OCI-LY3 (cell line): Measurements from ENCODE around the gene CASP10.

ENCODE experiments used
- H2AFZ ChIP-seq: fragments of 200-600, 300-600 bp; shearing (Covaris generic); 2 replicates; pipeline ENCODE4 v1.6.0; 2014; ENCODE audit warnings: antibody characterized with exemption, low read depth, low read length
- H3K27ac ChIP-seq: fragments of 200-600, 300-600 bp; sonication (generic); 2 replicates; pipeline ENCODE4 v1.5.1; 2014; ENCODE audit warnings: mild to moderate bottlenecking, low read length, moderate library complexity, mixed read lengths
- H3K27me3 ChIP-seq: fragments of 200-600, 300-600 bp; sonication (generic); 2 replicates; pipeline ENCODE4 v1.6.1; 2014; ENCODE audit warnings: low read depth, low read length, mixed read lengths
- H3K36me3 ChIP-seq: fragments of 200-600, 300-600 bp; sonication (generic); replicated peaks from 2 replicates; pipeline ENCODE3; 2014; ENCODE audit warnings: low read depth, low read length, mixed read lengths
- H3K4me1 ChIP-seq: fragments of 300-600, 200-600 bp; sonication (generic); 2 replicates; pipeline ENCODE4 v1.6.1; 2014; ENCODE audit warnings: low read length, mixed read lengths
- H3K4me2 ChIP-seq: fragments of 200-600, 300-600 bp; sonication (generic); 2 replicates; pipeline ENCODE4 v1.6.1; 2014; ENCODE audit warnings: low read length, mixed read lengths
- H3K4me3 ChIP-seq: fragments of 300-600, 200-600 bp; sonication (generic); 2 replicates; pipeline ENCODE4 v1.5.1; 2014; ENCODE audit warnings: antibody characterized with exemption, mild to moderate bottlenecking, low read length, moderate library complexity
- H3K79me2 ChIP-seq: fragments of 300-600, 200-600 bp; shearing (Covaris generic); 2 replicates; pipeline ENCODE4 v1.6.1; 2014; ENCODE audit warnings: mild to moderate bottlenecking, low read length, mixed read lengths
- H3K9ac ChIP-seq: fragments of 300-600, 200-600 bp; shearing (Covaris generic); 2 replicates; pipeline ENCODE4 v1.6.0; 2014; ENCODE audit warnings: mild to moderate bottlenecking, low read length, moderate library complexity
- H3K9me3 ChIP-seq: fragments of 200-600, 300-600 bp; shearing (Covaris generic); 2 replicates; pipeline ENCODE4 v1.6.1; 2014; ENCODE audit warnings: low read length, mixed read lengths; ENCODE audit not compliant: insufficient read depth
- H4K20me1 ChIP-seq: fragments of 200-600, 300-600 bp; sonication (generic); 2 replicates; pipeline ENCODE4 v1.6.1; 2016; ENCODE audit warnings: low read length, mixed read lengths; ENCODE audit not compliant: insufficient read depth
- EZH2phosphoT487 ChIP-seq: fragments of 200-600 bp; shearing (Covaris generic); IDR thresholded peaks from 2 replicates; pipeline ENCODE4 v1.6.1; 2018; ENCODE audit warnings: antibody characterized with exemption, mixed run types, low read depth
- TF ChIP-seq, protein P1 (sequence below): fragments of 200-600, 300-600 bp; sonication (generic); IDR thresholded peaks from 2 replicates; pipeline ENCODE4 v1.5.1; 2014; ENCODE audit warnings: antibody characterized with exemption, low read length, low read depth

The CASP10 gene

DNA sequence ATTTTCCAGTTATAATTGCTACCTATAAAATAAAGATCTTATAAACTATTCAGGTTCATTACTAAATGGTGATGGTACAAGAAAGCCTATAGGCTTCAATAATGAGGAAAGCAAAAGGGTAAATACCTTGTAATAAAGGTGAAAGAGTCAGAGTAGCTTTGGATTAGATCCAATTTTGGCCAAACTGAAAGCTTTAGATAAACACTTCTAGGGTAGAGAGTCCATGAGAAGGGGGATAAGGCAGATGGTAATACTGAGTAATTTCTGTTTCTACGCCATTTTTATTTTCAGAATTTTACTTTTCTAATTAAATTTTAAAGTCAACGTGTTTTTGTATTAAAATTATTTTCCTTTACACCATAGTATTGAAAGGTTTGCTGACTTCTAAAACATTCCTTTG lies 86.8 kb downstream of the CASP10 start:
- Histone ChIP-seq H3K79me2 (peaks cover 37% of the 10 kb centered on the region), H3K4me2 (no peak overlapping the region), H4K20me1 (peaks cover 58% of the 10 kb centered on the region), H3K27ac (no peak overlapping the region), H3K9ac (no peak overlapping the region), H3K4me1 (no peaks in the 10 kb centered on the region), H3K9me3 (no peaks in the 10 kb centered on the region), H3K27me3 (no peaks in the 10 kb centered on the region), H3K36me3 (peaks cover 57% of the 10 kb centered on the region), H2AFZ (no peak overlapping the region), H3K4me3 (no peak overlapping the region)
- TF ChIP-seq, protein P1, sequence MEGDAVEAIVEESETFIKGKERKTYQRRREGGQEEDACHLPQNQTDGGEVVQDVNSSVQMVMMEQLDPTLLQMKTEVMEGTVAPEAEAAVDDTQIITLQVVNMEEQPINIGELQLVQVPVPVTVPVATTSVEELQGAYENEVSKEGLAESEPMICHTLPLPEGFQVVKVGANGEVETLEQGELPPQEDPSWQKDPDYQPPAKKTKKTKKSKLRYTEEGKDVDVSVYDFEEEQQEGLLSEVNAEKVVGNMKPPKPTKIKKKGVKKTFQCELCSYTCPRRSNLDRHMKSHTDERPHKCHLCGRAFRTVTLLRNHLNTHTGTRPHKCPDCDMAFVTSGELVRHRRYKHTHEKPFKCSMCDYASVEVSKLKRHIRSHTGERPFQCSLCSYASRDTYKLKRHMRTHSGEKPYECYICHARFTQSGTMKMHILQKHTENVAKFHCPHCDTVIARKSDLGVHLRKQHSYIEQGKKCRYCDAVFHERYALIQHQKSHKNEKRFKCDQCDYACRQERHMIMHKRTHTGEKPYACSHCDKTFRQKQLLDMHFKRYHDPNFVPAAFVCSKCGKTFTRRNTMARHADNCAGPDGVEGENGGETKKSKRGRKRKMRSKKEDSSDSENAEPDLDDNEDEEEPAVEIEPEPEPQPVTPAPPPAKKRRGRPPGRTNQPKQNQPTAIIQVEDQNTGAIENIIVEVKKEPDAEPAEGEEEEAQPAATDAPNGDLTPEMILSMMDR = no peak
- no peak for TF ChIP-seq EZH2phosphoT487

DNA sequence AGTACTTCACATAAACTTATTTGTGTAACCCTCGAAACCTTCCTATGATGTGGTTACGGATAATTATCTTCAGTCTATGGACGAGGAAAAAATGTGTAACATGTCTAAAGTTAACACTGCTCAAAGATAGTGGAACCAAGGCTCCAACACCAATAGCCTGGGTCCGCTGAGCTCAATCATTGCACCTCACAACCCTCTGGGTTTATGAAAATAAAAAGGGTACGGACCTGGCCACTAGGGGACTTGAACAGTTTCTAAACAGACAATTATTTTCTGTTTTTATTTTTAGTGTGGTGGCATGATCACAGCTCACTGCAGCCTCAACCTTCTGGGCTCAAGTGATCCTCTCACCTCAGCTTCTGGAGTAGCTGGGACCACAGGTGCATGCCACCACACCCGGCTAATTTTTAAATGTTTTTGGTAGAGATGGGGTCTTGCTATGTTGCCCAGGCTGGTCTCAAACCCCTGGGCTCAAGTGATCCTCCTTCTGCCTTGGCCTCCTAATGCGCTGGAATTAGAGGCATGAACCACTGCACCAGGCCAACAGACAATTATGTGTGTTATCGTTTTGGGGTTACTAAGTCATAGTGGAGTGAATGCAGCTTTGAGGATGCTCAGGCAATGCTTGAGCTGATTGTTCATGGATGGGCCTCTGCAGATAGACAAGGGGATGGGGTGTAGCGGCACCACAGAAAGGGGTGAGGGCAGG lies 87.5 kb downstream of the CASP10 start:
- Histone ChIP-seq H2AFZ (no peak overlapping the region), H4K20me1 (peaks cover 51% of the 10 kb centered on the region), H3K9ac (no peak overlapping the region), H3K27ac (no peak overlapping the region), H3K79me2 (peaks cover 30% of the 10 kb centered on the region), H3K4me3 (no peak overlapping the region), H3K4me2 (no peak overlapping the region), H3K27me3 (no peaks in the 10 kb centered on the region), H3K9me3 (no peaks in the 10 kb centered on the region), H3K4me1 (no peaks in the 10 kb centered on the region), H3K36me3 (peaks cover 64% of the 10 kb centered on the region)
- no peak for TF ChIP-seq EZH2phosphoT487
- TF ChIP-seq, protein P1 = no peak

DNA sequence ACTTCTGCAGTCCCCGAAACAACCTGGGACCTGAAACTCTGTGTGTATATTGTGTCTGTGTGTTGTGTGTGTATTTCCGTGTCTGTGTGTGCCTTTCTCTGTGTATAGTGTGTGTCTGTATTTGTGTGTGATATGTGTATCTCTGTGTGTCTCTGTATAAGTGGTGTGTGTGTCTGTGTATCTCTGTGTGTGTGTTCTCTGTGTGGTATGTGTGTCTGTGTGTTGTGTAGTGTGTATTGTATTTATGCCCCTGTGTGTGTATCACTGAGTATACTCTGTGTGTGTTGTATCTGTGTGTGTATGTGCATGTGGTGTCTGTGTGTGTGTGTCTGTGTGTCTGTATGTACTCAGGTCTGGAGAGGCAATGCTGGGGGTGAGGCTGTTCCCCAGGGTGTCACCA lies 89.0 kb downstream of the CASP10 start:
- Histone ChIP-seq H2AFZ (no peak overlapping the region), H3K4me3 (no peak overlapping the region), H3K36me3 (peaks cover 70% of the 10 kb centered on the region), H3K27ac (no peak overlapping the region), H4K20me1 (peaks cover 38% of the 10 kb centered on the region), H3K9me3 (no peaks in the 10 kb centered on the region), H3K9ac (no peak overlapping the region), H3K4me2 (no peak overlapping the region), H3K79me2 (peaks cover 19% of the 10 kb centered on the region), H3K27me3 (no peaks in the 10 kb centered on the region), H3K4me1 (no peaks in the 10 kb centered on the region)
- TF ChIP-seq, protein P1 = no peak
- no peak for TF ChIP-seq EZH2phosphoT487

DNA sequence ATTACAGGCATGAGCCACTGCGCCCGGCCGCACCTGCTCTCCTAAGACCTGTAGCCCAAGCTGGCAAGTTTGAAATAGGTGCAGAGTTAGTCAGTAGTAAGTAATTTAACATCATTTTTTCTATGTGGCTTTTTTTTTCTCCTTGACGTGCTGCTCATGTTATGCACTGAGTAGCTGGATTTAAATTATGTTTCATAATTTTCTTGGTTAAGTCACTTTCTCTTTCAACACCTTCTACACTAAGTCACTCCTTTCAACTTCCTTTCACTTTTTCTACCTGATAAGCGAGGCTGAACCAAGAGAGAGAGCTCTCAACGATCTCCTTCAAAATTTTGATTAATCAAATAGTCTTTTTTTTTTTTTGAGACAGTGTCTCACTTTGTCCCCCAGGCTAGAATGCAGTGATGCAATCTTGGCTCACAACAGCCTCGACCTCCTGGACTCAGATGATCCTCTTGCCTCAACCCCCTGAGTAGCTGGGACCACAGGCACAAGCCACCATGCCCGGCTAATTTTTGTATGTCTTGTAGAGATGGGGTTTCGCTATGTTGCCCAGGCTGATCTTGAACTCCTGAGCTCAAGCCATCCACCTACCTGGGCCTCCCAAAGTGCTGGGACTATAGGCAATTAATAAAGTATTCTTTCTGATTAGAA lies 90.5 kb downstream of the CASP10 start:
- Histone ChIP-seq H3K9me3 (no peaks in the 10 kb centered on the region), H3K79me2 (peaks cover 10% of the 10 kb centered on the region; the same call in 1 of the 2 replicates), H3K9ac (no peak overlapping the region), H3K4me1 (0 out of 2 replicates have a peak, but pooled peaks cover 3% of the 10 kb centered on the region), H2AFZ (no peak overlapping the region), H4K20me1 (peaks cover 28% of the 10 kb centered on the region), H3K4me2 (no peak overlapping the region), H3K27me3 (no peaks in the 10 kb centered on the region), H3K27ac (no peak overlapping the region), H3K4me3 (no peak overlapping the region), H3K36me3 (peaks cover 69% of the 10 kb centered on the region)
- TF ChIP-seq, protein P1 = no peak
- no peak for TF ChIP-seq EZH2phosphoT487
